Renal cortex interstitium (tissue), 11 donors: ENCODE results near the gene CIDEC. TPM values are rescaled to one million over a fixed set of nuclear protein-coding genes. Genes with fewer than 3 reads are reported as not detected.
"Not testable (repeated sequence)": the region's sequence is repeated elsewhere in the genome, so short reads cannot be mapped to it uniquely, and the experiment has no call there.

Experiments used
- DNase-seq, 11 donors: peaks; one replicate each; pipeline ENCODE4 v3.0.0-alpha.2; 2013; ENCODE audit warnings: low read depth in 9 of 11, low spot score in 4 of 11; ENCODE audit errors: extremely low read depth in 1 of 11
- polyA plus RNA-seq, 3 donors: library from polyadenylated mRNA; unstranded; fragments of 120-200 nt; gene quantifications; one replicate each; pipeline ENCODE4 v1.2.1, GENCODE V29; 2013; ENCODE audit not compliant: insufficient read length in 3 of 3

Gene CIDEC
- polyA plus RNA-seq, 3 donors = 0.13 to 0.30 (median 0.17) TPM

GRCh38 chr3:9884555-9885165 is 4.6 kb upstream of the CIDEC start:
- DNase-seq = no peak

GRCh38 chr3:9883706-9884554 is 3.9 kb upstream of the CIDEC start:
- no peak for DNase-seq

DNA sequence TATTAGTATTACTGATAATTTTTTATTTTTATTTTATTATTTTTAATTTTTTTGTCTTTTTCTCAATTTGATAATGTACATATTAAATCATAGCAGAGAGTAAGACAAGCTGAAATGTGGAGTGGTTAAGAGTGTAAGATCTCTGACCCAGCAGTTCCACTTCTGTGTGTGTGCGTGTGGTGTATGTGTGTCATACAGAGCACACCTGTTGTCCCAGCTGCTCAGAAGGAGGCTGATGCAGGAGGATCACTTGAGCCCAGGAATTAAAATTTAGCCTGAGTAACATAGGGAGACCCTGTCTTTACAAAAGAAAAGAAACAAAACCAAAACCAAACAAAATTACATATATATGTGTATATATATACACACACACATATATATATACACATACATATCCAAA is 1.4 kb upstream of the CIDEC start:
- no peak for DNase-seq

DNA sequence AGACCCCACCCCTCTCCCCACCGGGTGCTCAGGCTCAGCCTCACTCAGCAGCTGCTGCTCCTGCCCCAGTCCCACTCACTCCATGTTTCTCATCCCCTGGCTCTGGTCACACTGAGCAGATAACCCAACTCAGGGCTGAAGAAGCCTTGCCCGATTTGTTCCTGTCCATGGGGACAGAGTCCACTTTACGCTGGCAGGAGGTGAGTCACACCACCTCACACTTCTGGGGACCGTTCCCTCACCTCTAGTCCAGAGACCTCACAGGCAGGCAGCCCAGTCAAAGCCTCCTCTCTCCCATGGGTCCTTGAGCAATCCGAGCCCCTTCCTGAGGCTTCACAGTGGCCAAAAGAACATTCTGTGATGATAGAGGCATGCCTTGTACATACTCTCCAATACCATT is 1.4 kb downstream of the CIDEC start:
- no peak for DNase-seq

DNA sequence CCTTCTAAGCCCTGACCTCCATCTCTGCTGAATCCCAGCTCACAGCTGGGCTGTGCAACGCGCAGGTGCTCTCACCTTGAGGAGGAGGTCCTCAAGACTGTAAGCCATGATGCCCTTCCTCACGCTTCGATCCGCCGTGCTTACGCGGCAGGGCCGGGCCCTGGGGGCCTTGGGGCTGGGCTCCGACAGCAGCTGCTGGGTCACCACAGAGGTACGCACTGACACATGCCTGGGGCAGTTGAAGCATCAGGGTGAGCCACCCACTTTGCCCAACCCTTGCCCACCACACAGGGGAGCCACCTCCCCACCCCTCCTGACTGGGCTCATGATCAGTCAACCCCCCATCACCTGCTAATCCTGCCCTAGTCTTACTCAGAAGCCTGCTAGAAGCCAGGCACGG is 3.1 kb downstream of the CIDEC start:
- no peak for DNase-seq

DNA sequence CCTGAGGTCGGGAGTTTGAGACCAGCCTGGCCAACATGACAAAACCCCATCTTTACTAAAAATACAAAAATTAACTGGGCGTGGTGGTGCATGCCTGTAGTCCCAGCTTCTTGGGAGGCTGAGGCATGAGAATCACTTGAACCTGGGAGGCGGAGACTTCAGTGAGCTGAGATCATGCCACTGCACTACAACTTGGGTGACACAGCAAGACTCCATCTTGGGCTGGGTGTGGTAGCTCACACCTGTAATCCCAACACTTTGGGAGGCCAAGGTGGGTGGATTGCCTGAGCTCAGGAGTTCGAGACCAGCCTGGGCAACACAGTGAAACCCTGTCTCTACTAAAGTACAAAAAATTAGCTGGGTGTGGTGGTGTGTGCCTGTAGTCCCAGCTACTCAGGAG is 3.8 kb downstream of the CIDEC start:
- not testable (repeated sequence) for DNase-seq

GRCh38 chr3:9875448-9875847 is 4.6 kb downstream of the CIDEC start:
- no peak for DNase-seq

- not testable (repeated sequence) for DNase-seq
Measured at GRCh38 chr3:9872067-9872466, 8.0 kb downstream of the CIDEC start.

DNA sequence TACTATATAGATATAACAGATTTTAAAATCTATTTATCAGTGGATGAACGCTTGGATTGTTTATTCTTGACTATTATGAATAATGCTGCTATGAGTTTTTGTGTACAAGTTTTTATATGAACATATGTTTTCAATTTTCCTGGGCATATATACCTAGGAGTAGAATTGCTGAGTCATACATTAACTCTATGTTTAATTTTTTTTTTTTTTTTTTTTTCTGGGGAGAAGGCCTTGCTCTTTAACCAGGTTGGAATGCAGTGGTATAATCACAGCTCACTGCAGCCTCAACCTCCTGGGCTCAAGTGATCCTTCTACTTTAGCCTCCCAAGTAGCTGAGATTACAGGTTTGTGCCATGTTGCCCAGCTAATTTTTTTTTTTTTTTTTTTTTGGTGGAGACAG is 9.1 kb downstream of the CIDEC start:
- no peak for DNase-seq

DNA sequence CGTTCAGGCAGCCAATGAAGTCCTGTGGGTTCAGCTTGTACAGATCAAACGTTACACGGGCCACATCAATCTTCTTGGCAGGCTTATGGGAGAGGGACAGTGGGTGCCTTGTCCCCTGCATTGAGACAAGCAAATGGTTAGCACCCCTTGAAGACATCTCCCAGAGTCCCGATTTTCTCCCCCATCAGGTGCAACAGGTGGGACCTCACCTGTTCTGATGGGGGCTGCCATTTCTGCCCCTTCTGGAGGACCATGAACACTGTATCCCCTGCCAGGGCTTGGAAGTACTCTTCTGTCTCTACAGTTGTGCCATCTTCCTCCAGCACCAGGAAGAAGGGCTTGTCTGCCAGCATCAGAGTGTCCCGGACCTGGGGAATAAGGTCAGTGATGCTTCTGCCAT is 10.1 kb downstream of the CIDEC start:
- no peak for DNase-seq

GRCh38 chr3:9867106-9867505 is 12.9 kb downstream of the CIDEC start:
- no peak for DNase-seq

- DNase-seq = no peak
Measured at GRCh38 chr3:9866639-9867038, 13.4 kb downstream of the CIDEC start.

DNA sequence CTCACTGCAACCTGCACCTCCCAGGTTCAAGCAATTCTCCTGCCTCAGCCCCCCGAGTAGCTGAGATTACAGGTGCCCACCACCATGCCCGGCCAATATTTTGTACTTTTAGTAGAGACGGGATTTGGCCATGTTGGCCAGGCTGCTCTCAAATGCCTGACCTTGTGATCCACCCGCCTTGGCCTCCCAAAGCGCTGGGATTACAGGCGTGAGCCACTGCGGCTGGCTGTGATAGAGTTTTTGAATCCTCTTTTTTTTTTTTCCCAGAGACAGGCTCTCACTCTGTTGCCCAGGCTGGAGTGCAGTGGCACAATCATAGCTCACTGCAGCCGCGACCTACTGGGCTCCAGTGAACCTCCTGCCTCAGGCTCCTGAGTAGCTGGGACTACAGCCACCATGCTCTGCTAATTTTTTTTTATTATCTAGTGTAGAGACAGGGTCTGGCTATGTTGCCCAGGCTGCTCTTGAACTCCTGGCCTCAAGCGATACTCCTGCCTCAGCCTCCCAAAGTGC is 14.9 kb downstream of the CIDEC start:
- not testable (repeated sequence) for DNase-seq

DNA sequence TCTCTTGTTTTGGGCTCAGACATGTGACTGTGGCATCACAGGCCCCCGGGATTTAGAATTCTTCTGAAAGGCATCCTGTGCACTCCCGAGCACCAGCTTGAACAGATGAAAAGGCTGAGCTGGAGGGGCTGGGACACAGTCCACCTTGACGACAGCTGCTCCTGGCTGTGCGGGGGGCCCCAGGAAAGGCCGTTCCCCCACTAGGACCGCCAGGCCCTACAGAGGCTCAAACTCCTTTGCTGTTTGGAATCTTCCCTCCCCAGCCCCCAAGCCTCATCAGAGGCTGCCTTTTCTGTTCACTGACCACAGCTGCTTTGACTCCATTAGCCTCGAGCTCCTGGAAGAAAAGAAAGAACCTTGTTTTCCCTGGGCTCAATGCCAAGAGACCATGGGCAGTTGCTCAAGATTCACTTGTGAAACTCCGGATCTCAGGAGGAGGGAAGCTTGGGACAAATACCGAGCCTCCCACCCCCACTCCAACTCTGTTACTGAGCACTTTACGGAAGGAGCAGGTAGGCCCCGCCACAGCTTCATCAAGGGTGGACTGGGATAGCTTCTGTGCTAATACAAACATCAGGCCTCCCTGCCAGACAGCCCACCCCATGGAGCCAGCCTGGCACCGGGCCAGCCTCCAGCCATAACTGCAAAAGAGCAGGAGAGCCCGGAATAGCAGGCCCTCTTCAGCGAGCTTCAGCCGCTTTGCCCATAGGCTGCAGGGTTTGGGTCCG is 15.7 kb downstream of the CIDEC start:
- peak in 8 of 11 donors; percentile 40 to 70 (median 52) for DNase-seq

GRCh38 chr3:9863058-9863772 is 16.8 kb downstream of the CIDEC start:
- DNase-seq = no peak

GRCh38 chr3:9862391-9863057 is 17.5 kb downstream of the CIDEC start:
- peak in 7 of 11 donors; percentile 24 to 53 (median 35) for DNase-seq

- no peak for DNase-seq
Measured at GRCh38 chr3:9861626-9862130, 18.4 kb downstream of the CIDEC start.

DNA sequence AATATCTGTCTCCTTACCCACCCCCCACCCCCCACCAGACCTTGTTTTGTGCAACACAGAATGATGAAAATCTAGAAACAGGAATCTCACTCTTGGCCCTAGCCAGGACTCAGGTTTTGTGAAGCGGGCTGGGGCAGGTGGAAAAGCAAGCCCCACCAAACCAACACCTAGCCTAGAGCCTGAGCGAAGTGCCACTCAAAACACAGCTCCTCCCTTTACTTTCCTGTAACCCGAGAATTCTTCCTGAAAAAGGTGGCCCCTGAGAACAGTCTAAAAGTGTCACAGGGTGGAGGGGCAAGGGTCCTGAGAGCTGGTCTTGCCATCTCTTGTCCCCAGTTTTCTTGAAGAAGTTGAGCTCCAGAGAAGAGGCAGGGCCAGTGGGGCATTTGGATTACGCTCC is 18.9 kb downstream of the CIDEC start:
- DNase-seq = no peak
